Measurements from ENCODE around the gene ENOX1. TPM values are rescaled to one million over a fixed set of nuclear protein-coding genes. Genes with fewer than 3 reads are reported as not detected.

ENOX1 gene
- total RNA-seq, 2 donors from 2014 or later: 0.22 to 1.4 TPM

DNA sequence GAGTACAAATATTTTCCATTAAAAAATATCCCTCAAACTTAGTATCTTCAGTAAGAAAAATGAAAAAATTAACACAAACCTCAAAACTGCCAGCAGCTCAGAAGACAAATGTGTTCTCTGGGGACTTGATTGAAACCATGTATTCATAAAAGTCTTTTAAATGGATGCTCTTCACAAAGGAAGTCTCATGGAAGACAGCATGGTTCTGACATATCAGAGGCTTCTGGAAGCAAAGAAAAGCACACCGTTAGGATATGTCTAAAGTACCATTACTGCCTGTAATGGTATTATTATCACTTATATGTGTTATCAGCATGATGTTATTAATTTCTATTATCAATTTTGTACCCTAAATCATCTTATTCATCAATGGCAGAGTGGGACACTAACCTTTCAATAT lies 302.8 kb downstream of the ENOX1 start:
- no peak for DNase-seq
- Histone ChIP-seq H3K36me3 (no peaks in the 10 kb centered on the region), H3K4me3 (no peak overlapping the region), H3K4me1 (no peaks in the 10 kb centered on the region), H3K9me3 (no peaks in the 10 kb centered on the region), H3K27me3 (no peaks in the 10 kb centered on the region), H3K9ac (ENCODE audit: low read depth in 2 of 2, low read length in 2 of 2) (no peak overlapping the region), H3K27ac (no peak overlapping the region)
- intact Hi-C loops (cut with DNase I): no loop called here
- TF ChIP-seq, protein P1, sequence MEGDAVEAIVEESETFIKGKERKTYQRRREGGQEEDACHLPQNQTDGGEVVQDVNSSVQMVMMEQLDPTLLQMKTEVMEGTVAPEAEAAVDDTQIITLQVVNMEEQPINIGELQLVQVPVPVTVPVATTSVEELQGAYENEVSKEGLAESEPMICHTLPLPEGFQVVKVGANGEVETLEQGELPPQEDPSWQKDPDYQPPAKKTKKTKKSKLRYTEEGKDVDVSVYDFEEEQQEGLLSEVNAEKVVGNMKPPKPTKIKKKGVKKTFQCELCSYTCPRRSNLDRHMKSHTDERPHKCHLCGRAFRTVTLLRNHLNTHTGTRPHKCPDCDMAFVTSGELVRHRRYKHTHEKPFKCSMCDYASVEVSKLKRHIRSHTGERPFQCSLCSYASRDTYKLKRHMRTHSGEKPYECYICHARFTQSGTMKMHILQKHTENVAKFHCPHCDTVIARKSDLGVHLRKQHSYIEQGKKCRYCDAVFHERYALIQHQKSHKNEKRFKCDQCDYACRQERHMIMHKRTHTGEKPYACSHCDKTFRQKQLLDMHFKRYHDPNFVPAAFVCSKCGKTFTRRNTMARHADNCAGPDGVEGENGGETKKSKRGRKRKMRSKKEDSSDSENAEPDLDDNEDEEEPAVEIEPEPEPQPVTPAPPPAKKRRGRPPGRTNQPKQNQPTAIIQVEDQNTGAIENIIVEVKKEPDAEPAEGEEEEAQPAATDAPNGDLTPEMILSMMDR (IDR thresholded peaks at IDR 0.05): no peak

DNA sequence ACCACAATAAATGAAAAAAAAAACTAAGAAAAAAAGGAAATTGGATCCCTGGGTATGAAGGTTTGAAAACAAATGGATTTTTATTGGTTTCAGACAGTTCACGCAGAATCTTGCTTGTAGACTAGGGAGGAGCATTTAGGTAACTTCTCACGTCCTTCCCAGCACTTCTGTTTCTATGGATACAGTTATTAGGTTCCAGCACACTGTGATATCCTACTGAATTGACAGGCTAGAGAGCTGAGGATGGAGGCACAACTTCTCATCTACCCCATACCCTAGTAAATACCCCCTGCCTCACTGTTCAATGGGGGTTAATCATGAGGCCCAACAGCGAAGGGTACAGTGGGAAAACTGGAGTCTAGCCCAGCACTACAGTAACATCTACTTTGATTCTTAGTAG lies 304.1 kb downstream of the ENOX1 start:
- Histone ChIP-seq H3K4me1 (no peaks in the 10 kb centered on the region), H3K9me3 (no peaks in the 10 kb centered on the region), H3K27ac (no peak overlapping the region), H3K9ac (ENCODE audit: low read depth in 2 of 2, low read length in 2 of 2) (no peak overlapping the region), H3K36me3 (no peaks in the 10 kb centered on the region), H3K27me3 (no peaks in the 10 kb centered on the region), H3K4me3 (no peak overlapping the region)
- TF ChIP-seq, protein P1 (IDR thresholded peaks at IDR 0.05): no peak
- intact Hi-C loops (cut with DNase I): no loop called here
- no peak for DNase-seq

DNA sequence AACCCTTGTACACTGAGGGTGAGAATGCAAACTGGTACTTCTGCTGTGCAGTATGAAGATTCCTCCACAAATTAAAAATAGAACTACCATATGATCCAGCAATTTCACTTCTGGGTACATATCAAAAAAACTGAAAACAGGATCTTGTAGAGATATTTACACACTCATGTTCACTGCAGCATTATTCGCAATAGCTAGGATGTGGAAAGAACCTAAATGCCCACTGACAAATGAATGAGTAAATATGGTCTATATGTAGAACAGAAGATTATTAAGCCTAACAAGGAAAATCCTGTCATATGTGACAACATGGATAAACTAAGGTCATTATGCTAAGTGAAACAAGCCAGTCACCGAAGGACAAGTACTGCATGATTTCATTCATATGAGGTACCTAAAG lies 304.7 kb downstream of the ENOX1 start:
- Histone ChIP-seq H3K4me1 (no peaks in the 10 kb centered on the region), H3K27me3 (no peaks in the 10 kb centered on the region), H3K9ac (ENCODE audit: low read depth in 2 of 2, low read length in 2 of 2) (no peak overlapping the region), H3K4me3 (no peak overlapping the region), H3K36me3 (no peaks in the 10 kb centered on the region), H3K9me3 (no peaks in the 10 kb centered on the region), H3K27ac (no peak overlapping the region)
- TF ChIP-seq, protein P1 (IDR thresholded peaks at IDR 0.05): no peak
- no peak for DNase-seq
- intact Hi-C loops (cut with DNase I): no loop called here

DNA sequence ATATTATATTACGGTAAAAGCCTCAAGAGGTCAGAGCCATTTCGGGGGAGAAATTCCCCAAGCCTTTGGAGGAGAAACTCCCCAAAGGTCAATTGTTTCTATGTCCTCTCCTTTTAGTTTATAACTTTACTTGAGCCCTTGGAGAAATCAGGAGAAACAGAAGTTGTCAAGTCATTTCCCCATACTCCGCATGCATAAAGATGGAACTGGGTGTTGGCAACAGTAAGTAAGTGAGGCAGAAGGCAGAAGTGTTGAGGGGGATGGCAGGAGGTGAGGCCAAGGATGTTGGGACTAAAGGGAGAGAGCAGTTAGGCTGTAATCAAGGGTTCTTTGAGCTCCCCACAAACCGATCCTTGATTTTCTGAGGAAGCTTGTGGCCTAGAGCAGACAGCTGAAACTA lies 307.9 kb downstream of the ENOX1 start:
- Histone ChIP-seq H3K27me3 (no peaks in the 10 kb centered on the region), H3K9me3 (no peaks in the 10 kb centered on the region), H3K4me1 (no peaks in the 10 kb centered on the region), H3K4me3 (no peak overlapping the region), H3K36me3 (no peaks in the 10 kb centered on the region), H3K9ac (ENCODE audit: low read depth in 2 of 2, low read length in 2 of 2) (no peak overlapping the region), H3K27ac (no peak overlapping the region)
- TF ChIP-seq, protein P1 (IDR thresholded peaks at IDR 0.05): no peak
- DNase-seq: no peak
- intact Hi-C loops (cut with DNase I): no loop called here

DNA sequence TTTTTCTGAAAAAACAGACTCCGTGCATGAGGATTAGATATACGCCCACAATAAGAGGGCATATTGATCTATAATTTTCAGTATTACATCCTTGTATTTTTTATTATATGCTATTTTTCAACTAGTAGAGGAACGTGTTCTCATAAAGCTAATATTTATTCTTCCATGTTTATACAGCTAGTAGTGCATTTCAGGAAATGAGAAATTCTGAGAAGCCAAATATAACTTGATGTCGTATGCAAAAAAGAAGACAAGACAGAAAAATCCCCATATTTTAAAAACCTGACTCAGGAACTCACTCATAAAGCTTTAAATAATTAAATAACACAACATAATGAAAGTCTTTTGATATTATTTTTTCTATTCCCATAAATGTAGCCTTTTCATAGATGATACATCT lies 308.6 kb downstream of the ENOX1 start:
- no peak overlapping the region for H3K4me3 ChIP-seq
- intact Hi-C loops (cut with DNase I): no loop called here
- no peaks in the 10 kb centered on the region for H3K27me3 ChIP-seq
- DNase-seq: no peak
- H3K9me3 ChIP-seq: no peaks in the 10 kb centered on the region
- no peak overlapping the region for H3K27ac ChIP-seq
- no peak overlapping the region for H3K9ac ChIP-seq (ENCODE audit: low read depth in 2 of 2, low read length in 2 of 2)
- no peaks in the 10 kb centered on the region for H3K4me1 ChIP-seq
- H3K36me3 ChIP-seq: no peaks in the 10 kb centered on the region
- TF ChIP-seq, protein P1 (IDR thresholded peaks at IDR 0.05): no peak

DNA sequence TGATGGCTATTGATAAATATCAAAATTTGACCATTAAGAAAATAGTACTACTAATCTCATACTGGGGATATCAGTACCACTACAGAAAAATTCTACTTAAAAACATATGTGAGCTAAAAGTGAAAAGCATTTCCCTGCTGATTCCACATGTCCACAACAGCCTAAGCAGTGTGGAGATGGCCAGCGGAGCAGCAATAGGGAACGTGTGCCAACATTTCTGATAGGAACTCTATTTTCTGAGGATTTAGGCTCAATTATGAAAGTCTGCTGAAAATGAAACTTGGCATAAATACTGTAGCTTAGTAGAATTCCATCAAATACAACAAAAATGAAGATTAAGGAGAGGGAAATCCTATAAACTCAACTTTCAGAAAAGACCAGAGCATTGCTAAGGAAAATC lies 311.6 kb downstream of the ENOX1 start:
- Histone ChIP-seq H3K27ac (no peak overlapping the region), H3K27me3 (no peaks in the 10 kb centered on the region), H3K9ac (ENCODE audit: low read depth in 2 of 2, low read length in 2 of 2) (no peak overlapping the region), H3K9me3 (no peaks in the 10 kb centered on the region), H3K4me3 (no peak overlapping the region), H3K36me3 (no peaks in the 10 kb centered on the region), H3K4me1 (no peaks in the 10 kb centered on the region)
- no peak for DNase-seq
- intact Hi-C loops (cut with DNase I): no loop called here
- TF ChIP-seq, protein P1 (IDR thresholded peaks at IDR 0.05): no peak

All from colonic mucosa (tissue), 4 donors.